GM12874 (cell line): ENCODE measurements around the gene DBNDD2.

Experiments used
- TF ChIP-seq, protein P1 (sequence below): IDR thresholded peaks from 2 replicates; pipeline ENCODE4 v1.5.1; 2011; ENCODE audit warnings: low read depth, mild to moderate bottlenecking, control low read depth, low read length, moderate library complexity; ENCODE audit not compliant: insufficient read depth

DBNDD2 gene

GRCh38 chr20:45372646-45373352 is 35.3 kb upstream of the DBNDD2 start:
- TF ChIP-seq, protein P1, sequence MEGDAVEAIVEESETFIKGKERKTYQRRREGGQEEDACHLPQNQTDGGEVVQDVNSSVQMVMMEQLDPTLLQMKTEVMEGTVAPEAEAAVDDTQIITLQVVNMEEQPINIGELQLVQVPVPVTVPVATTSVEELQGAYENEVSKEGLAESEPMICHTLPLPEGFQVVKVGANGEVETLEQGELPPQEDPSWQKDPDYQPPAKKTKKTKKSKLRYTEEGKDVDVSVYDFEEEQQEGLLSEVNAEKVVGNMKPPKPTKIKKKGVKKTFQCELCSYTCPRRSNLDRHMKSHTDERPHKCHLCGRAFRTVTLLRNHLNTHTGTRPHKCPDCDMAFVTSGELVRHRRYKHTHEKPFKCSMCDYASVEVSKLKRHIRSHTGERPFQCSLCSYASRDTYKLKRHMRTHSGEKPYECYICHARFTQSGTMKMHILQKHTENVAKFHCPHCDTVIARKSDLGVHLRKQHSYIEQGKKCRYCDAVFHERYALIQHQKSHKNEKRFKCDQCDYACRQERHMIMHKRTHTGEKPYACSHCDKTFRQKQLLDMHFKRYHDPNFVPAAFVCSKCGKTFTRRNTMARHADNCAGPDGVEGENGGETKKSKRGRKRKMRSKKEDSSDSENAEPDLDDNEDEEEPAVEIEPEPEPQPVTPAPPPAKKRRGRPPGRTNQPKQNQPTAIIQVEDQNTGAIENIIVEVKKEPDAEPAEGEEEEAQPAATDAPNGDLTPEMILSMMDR, result no peak

- TF ChIP-seq, protein P1, result peak; percentile 93
These were observed 34.6 kb upstream of the DBNDD2 start for GRCh38 chr20:45373353-45374100.

GRCh38 chr20:45374101-45374467 is 34.0 kb upstream of the DBNDD2 start:
- TF ChIP-seq, protein P1, result no peak

- TF ChIP-seq, protein P1, result no peak
These were observed 33.1 kb upstream of the DBNDD2 start for GRCh38 chr20:45374966-45375365.

GRCh38 chr20:45377269-45377668 is 30.8 kb upstream of the DBNDD2 start:
- TF ChIP-seq, protein P1, result no peak

GRCh38 chr20:45378191-45378590 is 29.9 kb upstream of the DBNDD2 start, which contains the start of gene TP53TG5:
TP53TG5 (minus strand) TSS chr20:45378325; CDS start chr20:45378236, 89 bp downstream.
- TF ChIP-seq, protein P1, result no peak

DNA sequence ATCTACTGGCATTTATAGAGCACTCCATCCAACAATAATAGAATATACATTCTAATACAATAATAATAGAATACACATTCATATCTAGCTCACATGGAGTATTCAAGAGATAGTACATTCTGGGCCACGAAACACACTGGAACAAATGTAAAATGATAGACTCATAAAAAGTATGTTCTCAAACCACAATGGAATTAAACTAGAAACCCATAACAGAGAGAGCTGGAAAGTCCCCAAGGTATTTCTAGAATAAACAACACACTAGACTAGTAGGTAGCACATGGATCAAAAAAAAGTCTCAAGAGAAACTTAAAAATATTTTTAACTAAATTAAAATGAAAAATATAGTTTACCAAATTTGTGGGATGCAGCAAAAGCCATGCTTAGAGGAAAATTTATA is 20.8 kb upstream of the DBNDD2 start:
- TF ChIP-seq, protein P1, result no peak
